Ectodermal cell (in vitro differentiated cells): Measurements from ENCODE around the gene HCN4.

Experiments used
- H3K27ac ChIP-seq: 2 replicates; pipeline ENCODE4 v1.7.0; 2013; ENCODE audit warnings: mild to moderate bottlenecking, low read depth, low read length; ENCODE audit not compliant: insufficient read depth, poor library complexity, severe bottlenecking
- H3K27me3 ChIP-seq: 2 replicates; pipeline ENCODE4 v1.7.0; 2013; ENCODE audit warnings: mild to moderate bottlenecking, low read length; ENCODE audit not compliant: insufficient read depth, control insufficient read depth, poor library complexity, severe bottlenecking
- H3K36me3 ChIP-seq: one replicate; pipeline ENCODE4 v1.7.0; 2013; ENCODE audit warnings: low read length; ENCODE audit not compliant: control insufficient read depth, insufficient read depth
- H3K4me1 ChIP-seq: one replicate; pipeline ENCODE4 v1.7.0; 2013; ENCODE audit warnings: low read length; ENCODE audit not compliant: control insufficient read depth, insufficient read depth
- H3K4me3 ChIP-seq: 2 replicates; pipeline ENCODE4 v1.7.0; 2013; ENCODE audit warnings: low read depth, low read length, control low read depth; ENCODE audit not compliant: insufficient read depth
- H3K9me3 ChIP-seq: 2 replicates; pipeline ENCODE4 v1.7.0; 2013; ENCODE audit warnings: mild to moderate bottlenecking, low read length, moderate library complexity; ENCODE audit not compliant: control insufficient read depth
- WGBS, 2 experiments: methylation state at CpG; one replicate each; pipeline ENCODE4 v1.1.7; 2013; ENCODE audit warnings: missing lambda C conversion rate in 2 of 2; 5-methylcytosine and 5-hydroxymethylcytosine counted together

HCN4 gene

GRCh38 chr15:73296609-73297353 is 72.0 kb downstream of the HCN4 start:
- Histone ChIP-seq H3K27ac (no peak overlapping the region), H3K4me3 (no peak overlapping the region), H3K4me1 (no peaks in the 10 kb centered on the region), H3K9me3 (no peaks in the 10 kb centered on the region), H3K27me3 (no peaks in the 10 kb centered on the region), H3K36me3 (peaks cover 29% of the 10 kb centered on the region)
- 95 to 97% methylated on average over 9 of the region's 9 CpGs for WGBS, 2 experiments

GRCh38 chr15:73295630-73296286 is 73.0 kb downstream of the HCN4 start:
- Histone ChIP-seq H3K4me1 (no peaks in the 10 kb centered on the region), H3K4me3 (no peak overlapping the region), H3K27me3 (no peaks in the 10 kb centered on the region), H3K9me3 (no peaks in the 10 kb centered on the region), H3K36me3 (peaks cover 24% of the 10 kb centered on the region), H3K27ac (no peak overlapping the region)
- WGBS, 2 experiments: 94% methylated on average over 6 of the region's 6 CpGs

- H3K36me3 ChIP-seq: peaks cover 26% of the 10 kb centered on the region
Measured at GRCh38 chr15:73293773-73294172, 75.0 kb downstream of the HCN4 start.

GRCh38 chr15:73291441-73291840 is 77.3 kb downstream of the HCN4 start:
- Histone ChIP-seq H3K27ac (no peak overlapping the region), H3K4me3 (no peak overlapping the region), H3K4me1 (no peaks in the 10 kb centered on the region), H3K36me3 (peaks cover 21% of the 10 kb centered on the region), H3K27me3 (no peaks in the 10 kb centered on the region), H3K9me3 (no peaks in the 10 kb centered on the region)
- WGBS, 2 experiments: 95 to 100% methylated on average over 1 of the region's 1 CpG

More at GRCh38 chr15:73293773-73294172, 75.0 kb downstream of the HCN4 start:
- Histone ChIP-seq H3K4me3 (no peak overlapping the region), H3K27ac (no peak overlapping the region), H3K27me3 (no peaks in the 10 kb centered on the region), H3K4me1 (no peaks in the 10 kb centered on the region), H3K9me3 (no peaks in the 10 kb centered on the region)
- WGBS, 2 experiments: 96 to 98% methylated on average over 4 of the region's 4 CpGs

- Histone ChIP-seq H3K36me3 (peaks cover 33% of the 10 kb centered on the region), H3K27ac (no peak overlapping the region)
- 73 to 87% methylated on average over 1 of the region's 1 CpG for WGBS, 2 experiments
Measured at GRCh38 chr15:73287019-73287418, 81.7 kb downstream of the HCN4 start.

GRCh38 chr15:73286311-73286710 is 82.4 kb downstream of the HCN4 start:
- Histone ChIP-seq H3K9me3 (no peaks in the 10 kb centered on the region), H3K27ac (no peak overlapping the region), H3K27me3 (no peaks in the 10 kb centered on the region), H3K36me3 (peaks cover 33% of the 10 kb centered on the region), H3K4me3 (no peak overlapping the region), H3K4me1 (no peaks in the 10 kb centered on the region)
- 91 to 93% methylated on average over 2 of the region's 2 CpGs for WGBS, 2 experiments

More at GRCh38 chr15:73287019-73287418, 81.7 kb downstream of the HCN4 start:
- Histone ChIP-seq H3K27me3 (no peaks in the 10 kb centered on the region), H3K4me3 (no peak overlapping the region), H3K4me1 (no peaks in the 10 kb centered on the region), H3K9me3 (no peaks in the 10 kb centered on the region)

- Histone ChIP-seq H3K9me3 (no peaks in the 10 kb centered on the region), H3K4me3 (no peak overlapping the region), H3K27me3 (no peaks in the 10 kb centered on the region), H3K27ac (no peak overlapping the region), H3K36me3 (peaks cover 37% of the 10 kb centered on the region), H3K4me1 (no peaks in the 10 kb centered on the region)
- 90% methylated on average over 3 of the region's 3 CpGs for WGBS, 2 experiments
Measured at GRCh38 chr15:73284090-73284716, 84.6 kb downstream of the HCN4 start.

- Histone ChIP-seq H3K4me1 (no peaks in the 10 kb centered on the region), H3K27ac (no peak overlapping the region), H3K27me3 (no peaks in the 10 kb centered on the region), H3K9me3 (no peaks in the 10 kb centered on the region), H3K4me3 (no peak overlapping the region), H3K36me3 (peaks cover 32% of the 10 kb centered on the region)
- 94 to 95% methylated on average over 2 of the region's 2 CpGs for WGBS, 2 experiments
Measured at GRCh38 chr15:73283366-73283962, 85.3 kb downstream of the HCN4 start.

GRCh38 chr15:73282567-73283365 is 86.0 kb downstream of the HCN4 start:
- no peak overlapping the region for H3K4me3 ChIP-seq
- WGBS, 2 experiments: 95 to 97% methylated on average over 7 to 8 of the region's 8 CpGs
- no peaks in the 10 kb centered on the region for H3K27me3 ChIP-seq
- H3K36me3 ChIP-seq: peaks cover 32% of the 10 kb centered on the region
- H3K27ac ChIP-seq: no peak overlapping the region
- H3K9me3 ChIP-seq: no peaks in the 10 kb centered on the region
- H3K4me1 ChIP-seq: no peaks in the 10 kb centered on the region
